Esophagus muscularis mucosa (tissue), 4 donors: ENCODE data around the gene SAMD4A. TPM values are rescaled to one million over a fixed set of nuclear protein-coding genes. Genes with fewer than 3 reads are reported as not detected.

ENCODE experiments used
- DNase-seq: peaks from one replicate; pipeline ENCODE4 v3.0.0-alpha.2; 2017; ENCODE audit errors: extremely low spot score
- H3K27ac ChIP-seq, 4 donors: fragments of 200-600 bp; sonication (generic); replicated peaks in 1 of 4; 1 replicate in 3 of 4; 2 replicates in 1 of 4; pipeline ENCODE4 v1.5.1; 2016 to 2019; ENCODE audit warnings: mild to moderate bottlenecking in 1 of 4
- H3K27me3 ChIP-seq, 4 donors: fragments of 200-600 bp; sonication (generic); one replicate each; pipeline versions ENCODE4 v1.5.1 to v1.6.0; 2016 to 2019
- H3K36me3 ChIP-seq, 4 donors: fragments of 200-600 bp; sonication (generic); one replicate each; pipeline ENCODE4 v1.5.1; 2016 to 2019
- H3K4me1 ChIP-seq, 4 donors: fragments of 200-600 bp; sonication (generic); one replicate each; pipeline ENCODE4 v1.5.1; 2016 to 2019
- H3K4me3 ChIP-seq, 4 donors: fragments of 200-600 bp; sonication (generic); 1 replicate in 2 of 4; 2 replicates in 2 of 4; pipeline ENCODE4 v1.5.1; 2016 to 2019; ENCODE audit warnings: mild to moderate bottlenecking in 4 of 4, moderate library complexity in 1 of 4
- H3K9me3 ChIP-seq, 4 donors: fragments of 200-600 bp; sonication (generic); 1 replicate in 3 of 4; 2 replicates in 1 of 4; pipeline ENCODE4 v1.5.1; 2016 to 2019
- CTCF ChIP-seq, 3 experiments: fragments of 200-600 bp in 2 of 3; fragments of 450-650 bp in 1 of 3; sonication (generic) in 2 of 3; IDR thresholded peaks; one replicate each; pipeline ENCODE4 v1.5.1; 2017 to 2019; ENCODE audit warnings: antibody characterized with exemption in 3 of 3, mild to moderate bottlenecking in 2 of 3, moderate library complexity in 1 of 3
- EP300 ChIP-seq: sonication (generic); formaldehyde crosslinking; IDR thresholded peaks from one replicate; pipeline ENCODE4 v1.6.1; 2017; ENCODE audit warnings: antibody characterized with exemption
- POLR2A ChIP-seq: fragments of 450-650 bp; IDR thresholded peaks from one replicate; pipeline ENCODE4 v1.6.1; 2017; ENCODE audit warnings: antibody characterized with exemption, moderate library complexity, mild to moderate bottlenecking, low read depth
- POLR2AphosphoS5 ChIP-seq, 2 donors: sonication (generic); formaldehyde crosslinking; IDR thresholded peaks; one replicate each; pipeline ENCODE4 v1.6.1; 2017; ENCODE audit warnings: antibody characterized with exemption in 2 of 2
- WGBS: methylation state at CpG from one replicate; pipeline ENCODE4 v1.1.5; 2018; 5-methylcytosine and 5-hydroxymethylcytosine counted together
- intact Hi-C: fragments of 100-400 bp; cut with DNase I; formaldehyde crosslinking; loops from one replicate; pipeline ENCODE4 v1.15.1; 2023
- total RNA-seq, 4 donors: library from RNA; depleted of rRNA; stranded (reverse); fragments of >200 nt; gene quantifications; one replicate each; pipeline versions ENCODE4 v1.1.0 to v1.2.1, GENCODE V29; 2016

SAMD4A gene
- total RNA-seq, 4 donors from 2014 or later = 76.8 to 123 (median 97.0) TPM

- no peak for DNase-seq
- no peak for TF ChIP-seq EP300
- no peak for TF ChIP-seq POLR2AphosphoS5 (IDR thresholded peaks at IDR 0.05)
- no peak for TF ChIP-seq POLR2A
- TF ChIP-seq CTCF (IDR thresholded peaks at IDR 0.05) = no peak
- H3K4me3 ChIP-seq = no peak overlapping the region
- intact Hi-C loops = no loop called here
- no peaks in the 10 kb centered on the region for H3K9me3 ChIP-seq
- no peaks in the 10 kb centered on the region for H3K36me3 ChIP-seq
- WGBS = 82% methylated on average over 6 of the region's 8 CpGs
- no peaks in the 10 kb centered on the region for H3K27me3 ChIP-seq
- peaks cover 32 to 60% (median 46%) of the 10 kb centered on the region in 4 donors for H3K4me1 ChIP-seq
- no peak overlapping the region for H3K27ac ChIP-seq
Measured at GRCh38 chr14:54640506-54640905, 73.6 kb downstream of the SAMD4A start.

- DNase-seq = no peak
- no peak overlapping the region for H3K27ac ChIP-seq
- intact Hi-C loops = no loop called here
- TF ChIP-seq POLR2A = no peak
- no peak for TF ChIP-seq POLR2AphosphoS5 (IDR thresholded peaks at IDR 0.05)
- TF ChIP-seq EP300 = no peak
- TF ChIP-seq CTCF (IDR thresholded peaks at IDR 0.05) = no peak
- no peak overlapping the region for H3K4me3 ChIP-seq
- 67% methylated on average over 2 of the region's 2 CpGs for WGBS
- H3K9me3 ChIP-seq = no peaks in the 10 kb centered on the region
- no peaks in the 10 kb centered on the region for H3K36me3 ChIP-seq
- no peaks in the 10 kb centered on the region for H3K27me3 ChIP-seq
- H3K4me1 ChIP-seq = peaks cover 32 to 74% (median 56%) of the 10 kb centered on the region in 4 donors
Measured at GRCh38 chr14:54642121-54642520, 75.2 kb downstream of the SAMD4A start.

GRCh38 chr14:54642801-54643695 is 76.1 kb downstream of the SAMD4A start:
- peaks cover 25 to 70% (median 50%) of the 10 kb centered on the region in 4 donors for H3K4me1 ChIP-seq
- no peak for DNase-seq
- TF ChIP-seq POLR2AphosphoS5 (IDR thresholded peaks at IDR 0.05) (no peak), POLR2A (no peak), CTCF (IDR thresholded peaks at IDR 0.05) (peak in 2 of 3 experiments; percentile 8 to 23), EP300 (no peak)
- H3K27ac ChIP-seq = peak overlapping the region; percentile 7 to 41 (median 14)
- intact Hi-C loops = no loop called here
- no peaks in the 10 kb centered on the region for H3K36me3 ChIP-seq
- 77% methylated on average over 9 of the region's 9 CpGs for WGBS
- no peak overlapping the region for H3K4me3 ChIP-seq
- H3K9me3 ChIP-seq = no peaks in the 10 kb centered on the region
- no peaks in the 10 kb centered on the region for H3K27me3 ChIP-seq

- no peak overlapping the region for H3K4me3 ChIP-seq
- 78% methylated on average over 5 of the region's 5 CpGs for WGBS
- no peaks in the 10 kb centered on the region for H3K36me3 ChIP-seq
- intact Hi-C loops = no loop called here
- H3K27me3 ChIP-seq = no peaks in the 10 kb centered on the region
- peak overlapping the region; percentile 7 to 41 (median 14) for H3K27ac ChIP-seq
- no peaks in the 10 kb centered on the region for H3K9me3 ChIP-seq
- H3K4me1 ChIP-seq = peaks cover 22 to 70% (median 48%) of the 10 kb centered on the region in 4 donors
- no peak for TF ChIP-seq POLR2A
- no peak for DNase-seq
Measured at GRCh38 chr14:54643696-54644176, 76.8 kb downstream of the SAMD4A start.

GRCh38 chr14:54645639-54646038 is 78.7 kb downstream of the SAMD4A start:
- intact Hi-C loops = loop anchor here (5.0 kb wide), 1 partner anchor 42 kb away; no protein-coding TSS in a partner anchor
- Histone ChIP-seq H3K9me3 (no peaks in the 10 kb centered on the region), H3K27ac (peak overlapping the region in 3 of 4 donors; percentile 13 to 85 (median 15)), H3K36me3 (no peaks in the 10 kb centered on the region), H3K4me1 (peaks cover 27 to 71% (median 52%) of the 10 kb centered on the region in 4 donors), H3K27me3 (no peaks in the 10 kb centered on the region), H3K4me3 (no peak overlapping the region)
- no peak for DNase-seq
- WGBS = 78% methylated on average over 3 of the region's 3 CpGs
- no peak for TF ChIP-seq POLR2A
- TF ChIP-seq EP300 = no peak
